ENCODE measurements around the gene TMBIM1. TPM values are rescaled to one million over a fixed set of nuclear protein-coding genes. Genes with fewer than 3 reads are reported as not detected.

Gene TMBIM1
- total RNA-seq, 3 donors from 2014 or later: 201 to 464 (median 319) TPM

- DNase-seq (no peak), ATAC-seq (no peak)
- intact Hi-C loops (cut with DNase I, micrococcal nuclease): no loop called here
- Histone ChIP-seq H3K36me3 (ENCODE audit: low read depth) (no peaks in the 10 kb centered on the region), H3K9me3 (no peaks in the 10 kb centered on the region), H3K4me3 (no peak overlapping the region), H3K4me1 (ENCODE audit: low read depth) (peaks cover 12% of the 10 kb centered on the region)
- TF ChIP-seq, protein P1, sequence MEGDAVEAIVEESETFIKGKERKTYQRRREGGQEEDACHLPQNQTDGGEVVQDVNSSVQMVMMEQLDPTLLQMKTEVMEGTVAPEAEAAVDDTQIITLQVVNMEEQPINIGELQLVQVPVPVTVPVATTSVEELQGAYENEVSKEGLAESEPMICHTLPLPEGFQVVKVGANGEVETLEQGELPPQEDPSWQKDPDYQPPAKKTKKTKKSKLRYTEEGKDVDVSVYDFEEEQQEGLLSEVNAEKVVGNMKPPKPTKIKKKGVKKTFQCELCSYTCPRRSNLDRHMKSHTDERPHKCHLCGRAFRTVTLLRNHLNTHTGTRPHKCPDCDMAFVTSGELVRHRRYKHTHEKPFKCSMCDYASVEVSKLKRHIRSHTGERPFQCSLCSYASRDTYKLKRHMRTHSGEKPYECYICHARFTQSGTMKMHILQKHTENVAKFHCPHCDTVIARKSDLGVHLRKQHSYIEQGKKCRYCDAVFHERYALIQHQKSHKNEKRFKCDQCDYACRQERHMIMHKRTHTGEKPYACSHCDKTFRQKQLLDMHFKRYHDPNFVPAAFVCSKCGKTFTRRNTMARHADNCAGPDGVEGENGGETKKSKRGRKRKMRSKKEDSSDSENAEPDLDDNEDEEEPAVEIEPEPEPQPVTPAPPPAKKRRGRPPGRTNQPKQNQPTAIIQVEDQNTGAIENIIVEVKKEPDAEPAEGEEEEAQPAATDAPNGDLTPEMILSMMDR (IDR thresholded peaks at IDR 0.05): no peak
These were observed 28.5 kb upstream of the TMBIM1 start for GRCh38 chr2:218320704-218321336.

- DNase-seq (no peak), ATAC-seq (no peak)
- TF ChIP-seq, protein P1 (IDR thresholded peaks at IDR 0.05): no peak
- H3K36me3 ChIP-seq (ENCODE audit: low read depth): no peaks in the 10 kb centered on the region
- intact Hi-C loops (cut with DNase I, micrococcal nuclease): no loop called here
- no peaks in the 10 kb centered on the region for H3K9me3 ChIP-seq
- H3K4me1 ChIP-seq (ENCODE audit: low read depth): peaks cover 15% of the 10 kb centered on the region
- no peak overlapping the region for H3K4me3 ChIP-seq
These were observed 27.6 kb upstream of the TMBIM1 start for GRCh38 chr2:218319813-218320365.

GRCh38 chr2:218318241-218318640 lies 25.9 kb upstream of the TMBIM1 start:
- Histone ChIP-seq H3K4me1 (ENCODE audit: low read depth) (peaks cover 10% of the 10 kb centered on the region), H3K4me3 (no peak overlapping the region), H3K36me3 (ENCODE audit: low read depth) (no peaks in the 10 kb centered on the region), H3K9me3 (no peaks in the 10 kb centered on the region)
- DNase-seq (no peak), ATAC-seq (no peak)
- intact Hi-C loops (cut with DNase I, micrococcal nuclease): no loop called here
- TF ChIP-seq, protein P1 (IDR thresholded peaks at IDR 0.05): no peak

DNA sequence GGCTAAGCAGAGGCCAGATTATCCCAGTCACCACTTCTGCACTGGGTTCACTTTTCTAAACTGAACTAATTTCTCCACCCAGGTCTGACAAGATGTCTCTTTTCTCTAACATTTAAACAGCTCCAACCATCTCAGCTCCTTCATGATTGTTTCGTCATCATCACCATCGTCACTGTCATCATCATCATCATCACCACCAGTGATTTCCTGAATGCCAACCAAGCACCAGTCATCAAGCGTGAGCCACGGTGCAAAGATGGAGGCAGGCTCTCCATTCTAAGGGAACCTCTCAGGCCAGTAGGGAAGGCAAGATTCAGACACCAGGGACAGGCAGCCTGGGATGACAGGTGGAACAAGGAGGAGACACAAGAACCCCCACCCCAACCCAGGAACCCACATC lies 25.5 kb upstream of the TMBIM1 start:
- TF ChIP-seq, protein P1 (IDR thresholded peaks at IDR 0.05): no peak
- no peaks in the 10 kb centered on the region for H3K36me3 ChIP-seq (ENCODE audit: low read depth)
- H3K9me3 ChIP-seq: no peaks in the 10 kb centered on the region
- DNase-seq (no peak), ATAC-seq (no peak)
- H3K4me3 ChIP-seq: no peak overlapping the region
- intact Hi-C loops (cut with DNase I, micrococcal nuclease): no loop called here
- H3K4me1 ChIP-seq (ENCODE audit: low read depth): peaks cover 14% of the 10 kb centered on the region

DNA sequence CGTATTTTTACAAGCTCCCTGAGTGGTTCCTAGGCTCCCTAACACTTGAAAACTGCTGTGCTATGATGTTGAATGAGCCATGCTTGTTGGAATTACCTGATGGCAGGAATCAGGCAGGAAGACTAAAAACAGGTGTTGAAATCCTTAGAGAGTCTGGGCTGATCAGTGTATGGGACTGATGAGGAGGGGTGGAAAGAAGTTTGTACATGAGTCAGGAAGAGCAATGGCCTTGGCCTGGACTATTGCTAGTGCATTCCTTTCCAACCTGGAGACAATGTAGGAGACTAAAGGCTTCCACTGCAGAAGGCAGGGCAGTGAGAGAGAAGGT lies 25.0 kb upstream of the TMBIM1 start:
- ATAC-seq: no peak
- Histone ChIP-seq H3K4me3 (no peak overlapping the region), H3K9me3 (no peaks in the 10 kb centered on the region), H3K4me1 (ENCODE audit: low read depth) (peaks cover 11% of the 10 kb centered on the region), H3K36me3 (ENCODE audit: low read depth) (no peaks in the 10 kb centered on the region)
- no peak for DNase-seq
- intact Hi-C loops (cut with DNase I, micrococcal nuclease): no loop called here
- TF ChIP-seq, protein P1 (IDR thresholded peaks at IDR 0.05): no peak

Data from mucosa of descending colon (tissue), 3 donors.